ENCODE data around the gene DAPK1. TPM values are rescaled to one million over a fixed set of nuclear protein-coding genes. Genes with fewer than 3 reads are reported as not detected.

Gene DAPK1
- under 1 TPM in 5 of 6 donors, not detected in 1; 0.13 to 0.79 (median 0.32) TPM for polyA plus RNA-seq (ENCODE audit: low read depth in 6 of 6)

DNA sequence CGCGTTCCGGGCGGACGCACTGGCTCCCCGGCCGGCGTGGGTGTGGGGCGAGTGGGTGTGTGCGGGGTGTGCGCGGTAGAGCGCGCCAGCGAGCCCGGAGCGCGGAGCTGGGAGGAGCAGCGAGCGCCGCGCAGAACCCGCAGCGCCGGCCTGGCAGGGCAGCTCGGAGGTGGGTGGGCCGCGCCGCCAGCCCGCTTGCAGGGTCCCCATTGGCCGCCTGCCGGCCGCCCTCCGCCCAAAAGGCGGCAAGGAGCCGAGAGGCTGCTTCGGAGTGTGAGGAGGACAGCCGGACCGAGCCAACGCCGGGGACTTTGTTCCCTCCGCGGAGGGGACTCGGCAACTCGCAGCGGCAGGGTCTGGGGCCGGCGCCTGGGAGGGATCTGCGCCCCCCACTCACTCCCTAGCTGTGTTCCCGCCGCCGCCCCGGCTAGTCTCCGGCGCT, at the start of gene DAPK1:
DAPK1 (plus strand) TSS at position 264 of the 442 bp plus-strand sequence. CDS start 1,211 bp downstream, outside the sequence.
- H3K4me3 Mint-ChIP-seq: peak within 1 kb of the TSS in 6 of 8 donors; percentile 19 to 87 (median 60)
- H3K4me1 Mint-ChIP-seq: peaks cover 6 to 7% (median 6%) of the 10 kb centered on the region in 3 donors
- no peak within 1 kb of the TSS for H3K27ac Mint-ChIP-seq
- H3K27me3 Mint-ChIP-seq: peaks cover 47 to 55% (median 48%) of the 10 kb centered on the region in 3 donors
- no peak for ATAC-seq (ENCODE audit: low read depth in 2 of 2)
- DNase-seq: no peak
- no peaks in the 10 kb centered on the region for H3K36me3 Mint-ChIP-seq
- peaks cover 0 to 4% (median 0%) of the 10 kb centered on the region in 7 donors for H3K9me3 Mint-ChIP-seq

- DNase-seq (no peak), ATAC-seq (ENCODE audit: low read depth in 2 of 2) (no peak)
- Mint-ChIP-seq H3K27ac (no peak overlapping the region), H3K4me1 (peaks cover 0 to 3% (median 3%) of the 10 kb centered on the region in 3 donors), H3K36me3 (no peaks in the 10 kb centered on the region), H3K27me3 (no peaks in the 10 kb centered on the region), H3K4me3 (no peak overlapping the region), H3K9me3 (peaks cover 4 to 17% (median 14%) of the 10 kb centered on the region in 7 donors)
Observed at GRCh38 chr9:87451149-87451548, 46.5 kb upstream of the DAPK1 start.

- H3K9me3 Mint-ChIP-seq: peaks cover 10 to 22% (median 19%) of the 10 kb centered on the region in 7 donors
- DNase-seq: no peak
- H3K27me3 Mint-ChIP-seq: no peaks in the 10 kb centered on the region
- H3K4me3 Mint-ChIP-seq: no peak overlapping the region
- H3K4me1 Mint-ChIP-seq: no peaks in the 10 kb centered on the region
- H3K36me3 Mint-ChIP-seq: no peaks in the 10 kb centered on the region
- H3K27ac Mint-ChIP-seq: no peak overlapping the region
- no peak for ATAC-seq (ENCODE audit: low read depth in 2 of 2)
Observed at GRCh38 chr9:87455407-87455806, 42.3 kb upstream of the DAPK1 start.

DNA sequence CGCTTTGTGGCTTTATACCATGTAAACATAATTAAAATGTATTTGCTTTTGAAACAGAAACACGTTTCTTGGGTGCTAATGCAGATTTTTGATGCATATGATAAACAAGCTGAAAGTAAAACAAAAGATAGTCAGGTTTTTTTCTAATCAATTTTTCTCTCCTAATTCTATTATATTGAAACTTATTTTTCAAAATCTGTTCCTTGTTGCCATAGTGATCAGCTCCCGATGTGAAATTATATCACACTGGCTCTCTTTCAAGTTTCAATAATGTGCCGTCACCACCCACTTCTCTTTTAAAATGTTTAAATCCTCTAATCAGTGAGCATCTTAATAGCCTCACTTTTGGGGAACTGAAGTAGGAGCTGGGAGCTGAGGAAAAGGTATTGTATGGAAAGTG, 36.4 kb upstream of the DAPK1 start:
- Mint-ChIP-seq H3K27me3 (no peaks in the 10 kb centered on the region), H3K4me1 (no peaks in the 10 kb centered on the region), H3K4me3 (no peak overlapping the region)

GRCh38 chr9:87464110-87464991, 33.3 kb upstream of the DAPK1 start:
- Mint-ChIP-seq H3K4me1 (no peaks in the 10 kb centered on the region), H3K4me3 (no peak overlapping the region), H3K27me3 (no peaks in the 10 kb centered on the region), H3K27ac (no peak overlapping the region), H3K36me3 (no peaks in the 10 kb centered on the region), H3K9me3 (peaks cover 0 to under 1% (median 0%) of the 10 kb centered on the region in 7 donors)
- ATAC-seq (ENCODE audit: low read depth in 2 of 2) (no peak), DNase-seq (no peak)

More for the DNA sequence above, 36.4 kb upstream of the DAPK1 start:
- Mint-ChIP-seq H3K9me3 (peaks cover under 1 to 12% (median 5%) of the 10 kb centered on the region in 7 donors), H3K36me3 (no peaks in the 10 kb centered on the region), H3K27ac (no peak overlapping the region)
- DNase-seq (no peak), ATAC-seq (ENCODE audit: low read depth in 2 of 2) (no peak)

DNA sequence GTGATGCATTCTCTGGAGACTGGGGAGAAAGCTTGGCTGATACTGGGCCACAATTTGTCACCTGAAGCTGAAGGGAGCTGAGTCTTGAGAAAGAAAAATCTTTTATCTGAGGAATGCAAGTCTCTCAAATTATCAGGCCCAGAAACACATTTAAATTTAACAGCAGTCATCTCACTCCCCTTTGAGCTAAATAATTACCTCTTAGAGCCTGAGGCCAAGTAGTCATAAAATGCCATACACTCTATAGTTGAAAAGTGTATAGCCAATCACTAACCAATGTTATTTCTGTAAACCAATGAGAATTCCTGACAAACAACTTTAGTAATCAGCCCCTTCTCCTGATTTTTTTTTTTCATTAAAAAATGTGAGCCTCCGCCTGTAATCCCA, 32.7 kb upstream of the DAPK1 start:
- Mint-ChIP-seq H3K27me3 (no peaks in the 10 kb centered on the region), H3K9me3 (peaks cover 0 to 2% (median 0%) of the 10 kb centered on the region in 7 donors), H3K4me3 (no peak overlapping the region), H3K4me1 (no peaks in the 10 kb centered on the region), H3K27ac (no peak overlapping the region), H3K36me3 (no peaks in the 10 kb centered on the region)
- ATAC-seq (ENCODE audit: low read depth in 2 of 2) (no peak), DNase-seq (no peak)

GRCh38 chr9:87465816-87466215, 31.9 kb upstream of the DAPK1 start:
- ATAC-seq (ENCODE audit: low read depth in 2 of 2) (no peak), DNase-seq (no peak)
- Mint-ChIP-seq H3K4me1 (no peaks in the 10 kb centered on the region), H3K36me3 (no peaks in the 10 kb centered on the region), H3K27ac (no peak overlapping the region), H3K27me3 (no peaks in the 10 kb centered on the region), H3K4me3 (no peak overlapping the region), H3K9me3 (peaks cover 0 to 2% (median 0%) of the 10 kb centered on the region in 7 donors)

GRCh38 chr9:87467187-87467586, 30.5 kb upstream of the DAPK1 start:
- Mint-ChIP-seq H3K4me1 (no peaks in the 10 kb centered on the region), H3K36me3 (no peaks in the 10 kb centered on the region), H3K27me3 (no peaks in the 10 kb centered on the region), H3K27ac (no peak overlapping the region), H3K4me3 (no peak overlapping the region), H3K9me3 (peaks cover 0 to 2% (median 0%) of the 10 kb centered on the region in 7 donors)
- ATAC-seq (ENCODE audit: low read depth in 2 of 2): no peak
- DNase-seq: no peak

- peak overlapping the region in 1 of 6 donors; percentile 69 for H3K27ac Mint-ChIP-seq
- H3K36me3 Mint-ChIP-seq: peaks cover 0 to 4% of the 10 kb centered on the region in 2 donors
- ATAC-seq (ENCODE audit: low read depth in 2 of 2) (no peak), DNase-seq (no peak)
- H3K9me3 Mint-ChIP-seq: peaks cover 0 to 2% (median 0%) of the 10 kb centered on the region in 7 donors
- no peaks in the 10 kb centered on the region for H3K27me3 Mint-ChIP-seq
- no peaks in the 10 kb centered on the region for H3K4me1 Mint-ChIP-seq
- H3K4me3 Mint-ChIP-seq: no peak overlapping the region
Observed at GRCh38 chr9:87469793-87470465, 27.7 kb upstream of the DAPK1 start.

DNA sequence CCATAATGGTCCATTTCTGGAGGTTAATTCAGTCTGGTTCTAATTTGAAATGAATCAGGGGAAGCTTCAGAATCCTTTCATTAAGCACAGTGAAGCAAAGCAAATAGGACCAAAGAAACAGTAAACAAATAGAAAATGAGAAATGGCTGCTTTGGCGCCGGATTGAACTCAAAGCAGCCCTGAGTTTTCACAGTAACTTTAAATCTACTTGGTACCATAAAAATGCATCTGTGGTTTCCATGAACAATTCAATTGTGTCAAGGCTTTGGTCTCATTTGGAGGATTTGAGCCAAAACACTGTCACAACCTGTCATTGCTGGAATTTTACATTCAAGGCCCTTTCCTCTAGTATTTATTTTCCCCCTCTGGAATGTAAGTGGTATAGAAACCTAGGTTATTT, 25.9 kb upstream of the DAPK1 start:
- ATAC-seq (ENCODE audit: low read depth in 2 of 2) (no peak), DNase-seq (no peak)
- Mint-ChIP-seq H3K27ac (no peak overlapping the region), H3K9me3 (peaks cover 0 to 2% (median 0%) of the 10 kb centered on the region in 7 donors), H3K4me1 (no peaks in the 10 kb centered on the region), H3K27me3 (no peaks in the 10 kb centered on the region), H3K4me3 (no peak overlapping the region), H3K36me3 (peaks cover 0 to 4% of the 10 kb centered on the region in 2 donors)

GRCh38 chr9:87475463-87475862, 22.2 kb upstream of the DAPK1 start:
- Mint-ChIP-seq H3K9me3 (peaks cover 0 to 4% (median 0%) of the 10 kb centered on the region in 7 donors), H3K27ac (peak overlapping the region in 1 of 6 donors; percentile 79), H3K36me3 (peaks cover 0 to 4% of the 10 kb centered on the region in 2 donors), H3K27me3 (no peaks in the 10 kb centered on the region), H3K4me1 (peaks cover 0 to 10% (median 7%) of the 10 kb centered on the region in 3 donors), H3K4me3 (no peak overlapping the region)
- ATAC-seq (ENCODE audit: low read depth in 2 of 2) (no peak), DNase-seq (no peak)

DNA sequence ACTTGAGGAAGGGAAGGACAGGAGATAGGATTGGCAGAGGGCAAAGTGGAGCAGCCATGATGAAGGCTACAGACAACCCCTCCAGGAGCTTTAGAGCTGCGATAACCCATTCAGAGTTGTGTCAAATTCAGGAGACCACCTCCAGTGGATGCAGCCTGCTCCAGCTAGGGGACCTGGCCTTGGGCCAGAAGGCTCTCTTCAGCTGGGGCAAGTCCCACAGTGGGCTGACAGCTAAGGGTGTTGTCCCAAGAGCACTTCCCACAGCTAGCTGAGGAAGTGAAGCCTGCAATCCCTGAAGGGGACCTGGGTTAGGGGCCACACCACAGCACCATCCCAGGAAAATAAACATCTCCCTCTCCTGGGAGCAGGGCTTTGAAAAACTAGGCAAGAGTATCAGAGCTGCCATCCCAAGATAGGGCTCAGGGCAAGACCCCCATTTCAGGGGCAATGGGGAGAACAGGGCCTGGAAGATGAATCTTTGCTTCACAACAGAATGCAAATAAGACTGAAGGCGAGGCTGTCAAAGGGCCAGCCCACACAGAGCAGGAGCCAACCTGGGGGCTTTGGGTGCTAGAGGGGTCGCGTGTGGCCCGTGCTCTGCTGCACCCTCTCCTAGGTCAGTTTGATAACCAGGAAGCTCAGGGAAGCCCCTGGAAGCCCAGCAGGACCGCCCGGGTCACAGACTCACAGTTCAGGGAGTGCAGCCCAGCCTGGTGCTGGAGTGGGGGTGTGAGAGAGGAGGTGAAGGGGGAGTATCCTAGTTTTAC, 19.3 kb upstream of the DAPK1 start:
- Mint-ChIP-seq H3K4me3 (peak overlapping the region in 1 of 8 donors; percentile 51), H3K4me1 (peaks cover 0 to 10% (median 7%) of the 10 kb centered on the region in 3 donors), H3K27ac (no peak overlapping the region), H3K27me3 (no peaks in the 10 kb centered on the region), H3K9me3 (peaks cover 0 to 7% (median 0%) of the 10 kb centered on the region in 7 donors), H3K36me3 (peaks cover 0 to 4% of the 10 kb centered on the region in 2 donors)
- ATAC-seq (ENCODE audit: low read depth in 2 of 2): no peak
- DNase-seq: no peak

GRCh38 chr9:87479801-87480201, 17.9 kb upstream of the DAPK1 start:
- ATAC-seq (ENCODE audit: low read depth in 2 of 2) (peak in 1 of 2 donors; percentile 35), DNase-seq (no peak)
- Mint-ChIP-seq H3K4me3 (no peak overlapping the region), H3K4me1 (peaks cover 0 to 10% (median 7%) of the 10 kb centered on the region in 3 donors), H3K27me3 (no peaks in the 10 kb centered on the region), H3K9me3 (peaks cover 0 to 7% (median 0%) of the 10 kb centered on the region in 7 donors), H3K36me3 (no peaks in the 10 kb centered on the region), H3K27ac (peak overlapping the region in 3 of 6 donors; percentile 2 to 86 (median 40))
